CD4-positive, alpha-beta T cell treated with Interferon gamma for 1 hour (primary cell): ENCODE data around the gene TSFM.
A peak's percentile ranks its signal among the peaks of the same experiment; 100 is the strongest.

Experiments
- DNase-seq: peaks from one replicate; pipeline ENCODE4 v3.0.0-alpha.2; 2020

TSFM gene

DNA sequence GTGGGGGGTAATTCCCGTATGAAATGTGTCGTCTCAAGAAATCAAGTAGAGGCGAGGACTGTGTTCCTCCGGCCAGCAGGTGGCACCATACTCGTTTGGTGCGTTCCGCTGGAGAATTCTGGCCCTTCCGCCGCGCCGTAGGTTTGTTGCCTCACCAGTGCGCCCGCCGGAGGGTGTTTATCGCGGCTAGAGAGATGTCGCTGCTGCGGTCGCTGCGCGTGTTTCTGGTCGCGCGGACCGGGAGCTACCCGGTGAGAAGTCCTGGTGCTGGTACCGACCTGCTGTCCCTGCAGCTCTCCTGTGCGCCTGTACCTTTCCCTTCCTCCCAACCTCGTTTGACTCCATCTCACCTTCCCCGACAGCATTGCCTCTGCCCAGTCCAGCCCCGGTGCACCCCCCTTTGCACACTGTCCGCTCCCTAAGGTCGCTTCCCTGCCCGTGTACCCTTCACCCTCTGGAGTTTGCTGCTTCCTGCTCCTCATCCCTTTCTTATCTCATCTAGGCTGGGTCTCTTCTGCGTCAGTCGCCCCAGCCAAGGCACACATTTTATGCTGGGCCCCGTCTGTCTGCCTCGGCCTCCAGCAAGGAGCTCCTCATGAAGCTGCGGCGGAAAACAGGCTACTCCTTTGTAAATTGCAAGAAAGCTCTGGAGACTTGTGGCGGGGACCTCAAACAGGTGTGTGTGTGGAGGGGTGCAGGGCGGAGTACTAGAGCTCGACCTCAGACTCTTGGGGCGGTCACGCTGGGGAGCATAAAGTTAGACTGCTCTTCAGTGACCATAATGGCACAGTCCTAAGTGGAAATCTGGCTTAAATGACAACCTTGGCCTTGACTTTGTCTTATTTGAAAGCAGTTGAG, at the start of gene TSFM:
Gene TSFM, plus strand, starts transcription at position 180 of the 858 bp plus-strand sequence. Its CDS starts 15 bp downstream, at position 195.
- peak; percentile 92 for DNase-seq

DNA sequence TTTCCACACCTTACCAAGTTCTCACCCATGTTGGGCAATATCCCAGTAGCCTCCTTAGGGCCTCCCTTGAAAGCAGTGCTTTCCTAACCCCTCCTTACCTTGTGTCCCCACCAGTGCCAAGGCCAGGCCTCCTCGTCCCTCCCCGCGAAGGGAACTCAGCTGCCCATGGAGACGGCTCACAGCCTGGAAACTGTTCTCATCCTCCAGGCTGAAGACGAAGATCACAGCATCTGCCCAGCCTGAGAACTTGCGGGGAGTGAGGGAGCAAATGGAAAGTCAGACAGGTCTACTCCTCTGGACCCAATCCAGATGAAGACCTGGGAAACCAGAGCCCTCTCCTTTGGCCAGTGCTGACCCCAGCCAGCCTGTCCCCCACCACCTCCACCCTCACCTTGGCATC, 48.7 kb upstream of the TSFM start:
- DNase-seq, result no peak

DNA sequence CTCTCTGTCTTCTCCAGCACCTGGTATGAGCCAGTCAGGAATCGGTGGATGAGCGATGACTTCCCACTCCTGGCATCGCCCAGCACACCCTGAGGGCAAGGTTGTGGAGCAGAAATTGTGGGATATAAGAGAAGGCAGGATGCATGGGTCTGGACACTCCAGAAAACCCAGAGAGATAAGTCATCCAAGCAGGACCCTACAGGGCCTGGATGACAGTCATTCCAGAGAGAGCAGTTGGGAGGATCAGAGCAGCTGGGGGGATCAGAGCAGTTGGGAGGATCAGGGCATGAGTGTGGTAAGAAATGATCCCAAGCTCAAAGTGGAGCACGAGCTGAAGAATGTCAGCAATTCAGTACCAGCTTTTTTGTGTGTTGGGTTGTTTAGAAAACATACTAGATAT, 48.0 kb upstream of the TSFM start:
- no peak for DNase-seq

DNA sequence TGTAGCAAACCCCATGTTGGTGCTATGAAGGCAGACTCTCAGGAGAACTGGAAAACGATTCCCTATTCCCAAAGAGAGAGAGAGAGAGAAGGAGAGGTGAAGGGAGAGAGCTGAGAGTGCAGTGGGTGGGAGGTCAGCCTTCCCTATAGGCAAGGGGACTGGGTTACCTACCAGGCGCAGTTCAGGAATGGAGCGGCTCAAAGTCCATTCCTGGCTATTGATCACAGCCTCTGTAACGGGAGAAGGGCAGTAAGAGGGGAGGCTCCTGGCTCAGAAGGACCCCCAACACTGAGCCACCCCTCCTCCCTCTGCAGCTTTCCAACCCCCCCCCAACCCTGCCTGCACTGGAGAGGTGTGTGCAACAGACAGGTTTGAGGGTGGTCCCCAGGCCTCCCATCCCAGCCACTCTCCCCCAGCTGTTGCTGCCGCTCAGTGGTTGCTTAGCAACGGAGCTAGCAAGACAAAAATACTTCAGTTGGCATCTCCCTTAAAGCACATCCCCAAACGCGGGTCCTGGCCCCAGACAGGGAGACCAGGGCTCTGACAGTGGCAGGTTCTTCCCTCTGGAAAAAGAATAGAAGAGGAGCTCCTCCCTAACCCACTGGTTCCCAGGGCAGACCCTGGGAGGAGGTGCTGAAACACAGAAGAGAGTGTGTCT, 47.3 kb upstream of the TSFM start:
- no peak for DNase-seq

DNA sequence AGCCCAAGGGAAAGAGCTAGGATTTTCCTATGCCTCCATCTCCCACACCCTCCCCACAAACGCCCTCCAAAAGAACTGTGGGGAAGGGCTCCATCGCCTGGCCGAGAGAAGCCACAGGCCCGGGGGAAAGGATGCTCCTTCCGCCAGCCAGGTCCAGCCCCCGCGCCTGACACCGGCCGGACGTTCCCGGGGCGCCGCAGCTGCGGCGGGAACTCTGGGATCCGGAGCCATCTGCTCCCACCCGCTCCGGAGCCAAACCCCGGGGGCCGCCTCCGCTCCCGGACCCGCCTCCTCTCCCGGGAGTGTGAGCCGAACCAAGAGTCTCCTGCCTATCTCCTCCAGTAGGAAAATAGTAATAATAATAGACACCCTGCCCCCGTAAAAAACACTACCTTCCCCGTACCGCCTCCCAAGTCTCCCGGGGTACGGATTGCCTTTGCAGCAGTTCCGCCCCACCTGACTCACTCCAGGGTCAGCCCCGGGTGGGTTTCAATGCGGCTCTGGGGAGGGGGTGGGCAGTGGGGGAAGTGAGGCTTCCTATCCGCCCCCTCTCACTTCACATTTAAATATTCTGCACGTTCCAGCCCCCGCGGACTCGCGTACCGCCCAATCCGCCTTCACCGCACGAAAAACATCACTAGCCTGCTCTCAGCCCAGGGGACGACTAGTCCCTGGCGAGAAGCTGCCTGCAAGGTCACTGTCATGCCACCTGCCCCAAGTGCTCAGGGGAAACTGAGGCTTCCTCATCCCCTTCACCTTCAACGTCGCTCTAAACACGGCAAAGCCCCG, 46.4 kb upstream of the TSFM start:
- DNase-seq, result no peak

DNA sequence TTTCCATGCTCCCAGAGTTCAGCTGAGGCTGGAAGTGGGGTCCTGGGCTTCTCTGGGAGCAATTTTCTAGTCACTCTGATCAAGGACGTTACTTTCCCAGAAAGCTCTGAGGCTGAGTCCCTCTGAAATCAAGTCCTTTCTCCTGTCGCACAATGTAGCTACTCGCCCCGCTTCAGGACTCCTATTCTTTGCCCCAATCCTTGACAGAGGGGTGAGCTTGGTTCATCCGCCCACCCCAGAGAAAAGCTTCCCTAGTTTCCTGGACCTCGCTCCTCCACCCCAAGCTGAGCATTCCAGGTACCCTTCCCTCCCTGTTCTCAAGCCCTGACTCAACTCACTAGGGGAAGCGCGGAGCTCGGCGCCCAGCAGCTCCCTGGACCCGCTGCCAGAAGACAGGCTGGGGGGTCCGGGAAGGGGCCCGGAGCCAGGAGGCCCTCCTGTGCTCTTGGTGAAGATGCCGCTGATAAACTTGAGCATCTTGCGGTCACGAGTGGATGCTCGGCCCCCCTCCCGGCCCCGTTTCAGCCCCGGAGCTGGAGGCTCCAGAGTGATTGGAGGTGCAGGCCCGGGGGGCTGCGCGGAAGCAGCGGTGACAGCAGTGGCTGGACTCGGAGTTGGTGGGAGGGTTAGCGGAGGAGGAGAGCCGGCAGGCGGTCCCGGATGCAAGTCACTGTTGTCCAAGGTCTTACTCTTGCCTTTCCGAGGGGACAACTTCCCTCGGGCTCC, 45.7 kb upstream of the TSFM start:
- DNase-seq, result no peak

DNA sequence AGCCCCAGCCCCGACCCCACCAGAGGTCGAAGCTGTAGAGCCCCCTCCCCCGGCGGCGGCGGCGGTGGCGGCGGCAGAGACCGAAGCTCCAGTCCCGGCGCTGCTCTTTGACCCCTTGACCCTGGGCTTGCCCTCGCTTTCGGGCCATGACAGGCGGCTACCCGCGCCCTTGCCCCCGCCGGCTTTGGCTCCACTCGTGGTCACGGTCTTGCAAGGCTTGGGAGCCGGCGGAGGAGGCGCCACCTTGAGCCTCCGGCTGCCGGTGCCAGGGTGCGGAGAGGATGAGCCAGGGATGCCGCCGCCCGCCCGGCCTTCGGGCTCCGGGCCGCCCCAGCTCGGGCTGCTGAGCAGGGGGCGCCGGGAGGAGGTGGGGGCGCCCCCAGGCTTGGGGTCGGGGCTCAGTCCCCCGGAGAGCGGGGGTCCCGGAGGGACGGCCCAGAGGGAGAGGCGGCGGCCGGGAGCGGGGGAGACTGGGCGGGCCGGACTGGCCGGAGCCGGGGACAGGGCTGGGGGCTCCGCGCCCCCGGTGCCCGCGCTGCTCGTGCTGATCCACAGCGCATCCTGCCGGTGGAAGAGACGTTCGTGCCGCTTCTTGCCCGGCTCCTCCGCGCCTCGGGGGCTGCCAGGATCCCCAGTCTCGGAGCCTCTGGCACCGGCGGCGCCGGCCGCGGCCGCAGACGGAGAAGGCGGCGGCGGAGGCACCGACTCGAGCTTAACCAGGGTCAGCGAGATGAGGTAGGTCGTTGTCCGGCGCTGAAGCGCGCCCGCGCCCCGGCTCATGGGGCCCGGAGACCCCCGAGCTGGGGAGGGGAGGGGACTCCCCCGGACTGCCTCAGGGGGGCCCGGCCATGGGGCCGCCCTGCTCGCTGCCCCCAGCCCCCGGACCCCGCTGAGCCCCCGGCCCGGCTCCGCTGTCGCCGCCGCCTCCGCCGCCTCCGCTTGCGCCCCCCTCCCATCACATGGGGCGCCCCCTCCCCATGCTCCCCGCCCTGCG, 44.8 kb upstream of the TSFM start:
- no peak for DNase-seq

DNA sequence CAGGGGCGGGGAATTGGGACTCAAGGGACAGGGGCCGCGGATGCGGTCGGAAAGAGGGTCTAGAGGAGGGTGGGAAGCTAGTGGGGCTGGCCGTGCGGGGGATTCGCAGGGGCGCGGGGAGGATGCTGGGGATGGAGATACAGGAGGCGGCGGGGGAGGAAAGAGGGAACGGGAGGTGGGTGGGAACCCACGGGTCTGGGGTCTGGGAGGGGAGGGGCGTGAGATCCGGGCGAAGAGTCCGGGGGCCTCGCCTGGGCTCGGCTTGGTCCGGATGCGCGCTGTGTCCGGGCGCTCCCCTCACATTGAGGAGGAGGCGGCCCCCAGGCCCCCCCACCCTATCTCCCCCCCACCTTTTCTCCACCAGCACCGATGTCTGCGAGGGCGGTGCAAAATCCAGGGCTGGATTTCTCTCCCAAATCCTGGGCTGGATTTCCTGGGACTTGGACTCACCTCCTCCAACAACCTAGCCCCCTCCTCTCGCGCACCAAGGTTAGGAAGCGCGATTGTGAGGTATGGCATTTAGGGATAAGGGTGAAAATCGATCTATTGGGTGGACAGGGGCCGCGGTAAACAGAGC, 43.8 kb upstream of the TSFM start, which contains the start of gene AGAP2:
Gene AGAP2, minus strand, starts transcription at position 82 of the 577 bp plus-strand sequence. CDS start 496 bp downstream, outside the sequence.
- no peak for DNase-seq

DNA sequence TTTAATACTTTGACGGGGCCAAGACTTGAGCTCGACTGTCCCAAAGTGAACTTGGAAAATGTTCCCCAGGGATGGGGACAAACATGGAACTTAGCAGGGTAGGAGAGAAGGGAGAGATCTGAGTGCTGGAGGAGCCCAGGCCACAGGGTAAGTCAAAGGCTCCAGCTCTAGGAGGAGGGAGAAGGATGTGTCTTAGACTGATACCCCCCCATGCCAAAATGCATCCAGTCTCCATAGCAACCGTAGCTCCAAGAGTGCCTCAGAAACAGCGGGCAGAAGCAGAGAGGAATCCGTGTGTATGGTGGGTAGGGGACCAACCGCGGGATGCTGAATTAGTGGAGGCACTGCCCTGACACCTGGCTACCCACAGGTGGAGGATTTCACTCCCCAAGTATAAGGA, 43.2 kb upstream of the TSFM start:
- no peak for DNase-seq

DNA sequence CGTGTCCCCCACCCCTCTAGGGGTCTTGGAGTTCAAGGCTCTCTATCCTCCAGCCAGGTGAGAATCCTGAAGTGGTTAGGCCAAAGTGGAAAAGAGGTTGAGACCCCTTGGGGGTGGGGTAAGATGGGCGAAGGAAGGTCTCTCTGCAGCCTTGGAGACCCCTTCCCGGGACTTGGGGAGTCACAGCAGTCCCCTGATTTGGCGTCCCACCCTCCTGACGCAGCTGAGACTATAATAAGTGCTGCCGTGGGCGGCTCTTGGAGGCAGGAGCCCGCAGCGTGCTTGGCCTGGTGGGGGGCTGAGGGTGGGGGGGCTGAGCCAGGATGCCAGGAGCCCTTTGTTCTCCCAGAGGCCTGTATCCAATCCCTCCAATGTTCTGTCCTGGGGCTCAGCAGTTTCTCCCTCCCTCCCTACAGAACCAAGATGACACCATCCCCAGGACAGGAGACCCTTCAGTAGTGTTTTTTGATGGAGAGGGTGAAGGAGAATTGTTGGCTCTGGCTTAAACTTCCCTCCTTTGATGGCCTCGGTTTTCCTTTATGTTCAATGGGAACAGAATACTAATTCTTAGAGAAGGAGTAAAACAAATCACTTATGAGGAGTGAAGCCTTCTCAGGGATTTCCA, 42.6 kb upstream of the TSFM start:
- no peak for DNase-seq

DNA sequence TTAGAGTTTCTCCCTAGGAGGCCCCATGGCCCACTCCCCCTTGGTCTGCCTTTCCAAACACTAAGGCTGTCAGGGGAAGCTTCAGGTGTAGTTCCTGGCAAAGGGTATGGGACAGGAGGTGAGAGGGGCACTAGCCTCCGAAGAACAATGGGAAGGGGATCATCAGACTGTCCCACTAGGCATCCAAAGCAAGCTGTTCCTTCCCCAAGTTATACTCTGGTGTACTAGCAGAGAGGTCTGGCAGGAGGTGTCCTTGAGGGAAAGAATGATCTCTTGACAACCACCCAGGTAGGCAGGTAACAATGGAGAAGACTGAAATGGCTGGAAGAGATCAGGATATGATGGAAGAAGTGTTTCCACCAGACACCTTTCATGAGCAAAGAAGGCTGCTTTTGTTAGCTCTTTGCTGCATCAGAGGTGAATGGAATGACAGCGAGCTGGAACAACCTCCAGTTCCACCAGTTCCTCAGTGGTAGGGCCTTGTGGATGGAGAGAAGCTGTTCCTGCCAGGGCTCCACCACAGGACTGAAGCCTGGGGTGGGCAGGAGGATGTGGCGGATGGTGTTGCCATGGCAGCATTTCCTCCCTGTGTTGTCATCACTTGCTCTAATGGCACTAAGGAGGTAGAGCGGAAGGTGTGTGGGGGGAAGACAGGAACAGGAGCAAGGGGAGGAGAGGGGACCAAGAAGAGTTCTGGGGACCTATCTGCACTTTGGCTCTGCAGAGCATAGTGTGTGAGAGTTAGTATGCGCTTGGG, 41.8 kb upstream of the TSFM start:
- DNase-seq, result peak; percentile 85

DNA sequence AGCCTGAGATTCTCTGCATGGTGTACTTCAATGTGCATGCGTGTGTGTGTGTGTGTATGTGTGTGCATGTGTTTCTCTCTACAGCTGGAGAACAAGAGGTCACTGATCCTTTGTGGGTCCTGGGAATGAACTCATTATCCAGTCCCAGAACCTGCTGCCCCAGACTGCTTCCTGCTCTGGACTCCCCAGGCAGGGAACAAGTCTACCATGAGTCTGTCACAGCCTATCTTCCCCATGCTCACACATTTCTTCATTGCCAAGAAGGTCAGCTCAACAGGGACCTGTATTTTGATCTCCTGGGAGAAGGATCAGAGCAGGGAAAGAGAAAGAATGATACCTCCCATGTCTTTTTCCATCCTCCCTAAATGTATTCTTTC, 41.2 kb upstream of the TSFM start:
- no peak for DNase-seq

DNA sequence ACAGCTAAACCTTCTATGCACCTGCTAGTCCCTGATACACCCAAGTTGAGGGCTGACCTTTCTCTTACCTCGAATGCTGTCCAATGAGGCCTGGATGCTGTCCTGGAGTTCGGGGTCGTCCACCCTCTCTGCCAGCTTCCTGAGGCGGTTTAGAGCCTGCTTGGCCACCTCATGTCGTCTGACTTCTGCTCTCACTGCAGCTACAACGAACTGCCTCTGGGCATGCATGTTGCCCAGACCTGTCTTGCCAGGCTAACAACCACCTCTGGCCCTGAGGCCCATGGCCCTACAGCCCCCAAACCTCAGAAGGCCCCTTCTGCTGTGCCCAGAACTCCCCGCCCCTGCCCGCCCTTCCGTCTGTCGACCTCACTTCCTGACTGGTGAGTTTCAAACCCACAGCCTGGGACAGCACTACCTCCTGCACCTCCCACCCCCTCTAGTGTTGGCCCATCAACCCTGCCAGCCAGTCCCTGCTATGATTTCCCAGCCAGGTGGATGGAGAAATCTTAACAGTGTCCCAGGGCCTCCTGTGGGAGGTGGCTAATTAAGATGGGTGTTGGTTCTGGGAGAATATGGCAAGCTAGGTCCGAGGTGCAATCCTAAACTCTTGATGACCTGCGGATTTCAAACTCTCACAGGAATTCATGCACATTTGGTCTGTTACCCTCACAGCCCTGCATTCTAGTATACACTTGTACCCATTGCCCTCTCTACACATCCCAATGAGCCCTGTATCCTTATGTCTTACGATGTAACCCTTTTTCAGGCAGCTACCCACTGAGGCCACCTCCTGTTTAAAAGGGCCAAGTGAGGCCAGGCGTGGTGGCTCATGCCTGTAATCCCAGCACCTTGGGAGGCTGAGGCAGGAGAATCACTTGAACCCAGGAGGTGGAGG, 40.5 kb upstream of the TSFM start:
- DNase-seq, result peak; percentile 85

DNA sequence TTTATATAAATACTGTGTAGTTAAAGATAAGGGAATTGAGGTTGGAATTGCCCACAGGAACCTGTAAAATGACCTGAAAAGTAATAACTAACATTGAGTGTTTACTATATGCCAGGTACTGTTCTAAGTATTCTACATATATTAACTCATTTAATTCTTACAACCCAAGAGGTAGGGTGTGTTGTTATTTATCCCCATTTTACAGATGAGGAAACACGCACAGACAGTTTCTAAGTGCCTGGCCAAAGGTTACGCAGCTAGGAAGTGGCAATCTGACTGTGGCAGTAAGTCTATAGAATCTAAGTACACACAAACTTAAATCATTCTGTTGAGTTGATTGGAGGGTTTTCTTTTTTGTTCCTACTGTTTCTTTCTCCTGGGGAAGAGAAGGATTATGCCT, 38.8 kb upstream of the TSFM start:
- DNase-seq, result no peak

DNA sequence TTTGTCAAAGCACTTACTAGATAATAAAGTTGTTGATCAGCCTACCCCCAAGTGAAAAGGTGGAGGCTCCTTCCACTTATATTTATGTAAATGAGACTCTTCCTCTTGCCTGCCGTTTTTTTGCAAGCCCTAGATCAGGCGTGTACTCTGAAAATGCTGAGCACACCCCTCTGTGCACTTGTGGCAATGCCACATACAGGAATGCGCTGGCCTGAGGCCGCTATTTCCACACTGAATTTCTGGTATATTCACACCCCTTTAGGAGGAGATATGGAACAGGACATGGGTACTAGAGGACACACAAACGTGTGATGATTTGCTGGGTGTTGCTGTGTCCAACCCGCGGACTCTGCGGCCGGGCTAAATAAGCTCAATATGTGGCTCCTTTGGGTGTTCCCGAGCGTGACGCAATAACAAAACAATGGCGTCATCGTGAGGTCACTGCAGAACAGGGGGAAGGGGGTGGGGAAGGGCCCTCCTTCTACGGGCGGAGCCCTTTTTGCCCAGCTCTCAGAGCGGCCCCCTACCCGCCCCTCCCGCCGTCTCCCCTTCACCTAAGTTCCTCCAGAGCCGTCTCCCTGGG, 38.3 kb upstream of the TSFM start:
- DNase-seq, result peak; percentile 86

DNA sequence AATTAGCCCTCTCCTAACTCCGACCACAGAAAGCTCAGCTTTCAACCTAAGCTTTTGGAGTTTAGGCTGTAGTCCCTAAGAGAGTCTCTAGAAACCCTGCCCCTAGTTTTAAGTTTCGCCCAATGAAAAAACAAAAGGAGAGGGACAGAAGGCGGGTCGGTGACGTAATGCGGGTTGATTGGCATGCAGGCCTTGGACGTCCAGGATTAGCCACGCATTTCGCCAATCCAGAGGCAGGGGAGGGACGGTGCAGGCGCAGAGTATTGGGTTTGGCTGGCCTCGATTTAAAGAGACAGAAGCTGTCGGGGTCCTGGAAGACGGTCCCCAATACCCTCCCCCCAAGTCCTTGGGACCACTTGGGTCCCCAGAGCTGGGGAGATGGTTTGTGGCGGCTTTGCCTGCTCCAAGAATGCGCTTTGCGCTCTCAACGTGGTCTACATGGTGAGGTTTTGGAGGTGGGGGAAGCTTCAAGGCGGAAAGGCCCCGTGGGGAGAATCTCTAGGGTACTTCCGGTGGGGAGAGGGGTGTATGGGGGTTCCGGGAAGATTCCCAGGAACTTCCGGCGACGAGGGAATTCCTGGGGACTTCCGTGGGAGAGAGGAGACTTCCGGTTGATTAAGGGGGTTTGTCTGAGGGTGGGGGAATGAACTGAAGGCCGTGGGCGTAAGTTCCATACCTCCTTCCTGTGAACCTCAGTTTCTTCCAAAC, 37.7 kb upstream of the TSFM start, which contains the start of gene TSPAN31:
Gene TSPAN31, plus strand, starts transcription at position 263 of the 708 bp plus-strand sequence. Its CDS starts 116 bp downstream, at position 379.
- DNase-seq, result peak; percentile 97

DNA sequence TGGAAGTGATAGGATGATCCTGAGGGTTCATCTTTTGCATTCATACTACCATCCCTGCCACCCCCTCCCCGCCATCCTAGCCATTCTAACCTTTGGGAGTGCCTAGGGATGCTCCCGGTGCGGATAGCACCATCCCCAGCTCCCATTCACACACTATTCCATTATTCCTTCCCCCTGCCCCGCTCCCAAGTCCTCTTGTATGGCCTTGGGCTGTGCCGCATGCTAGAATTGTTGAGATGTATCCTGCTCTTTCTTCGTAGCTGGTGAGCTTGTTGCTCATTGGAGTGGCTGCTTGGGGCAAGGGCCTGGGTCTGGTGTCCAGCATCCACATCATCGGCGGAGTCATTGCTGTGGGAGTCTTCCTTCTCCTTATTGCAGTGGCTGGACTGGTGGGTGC, 37.1 kb upstream of the TSFM start:
- DNase-seq, result no peak

DNA sequence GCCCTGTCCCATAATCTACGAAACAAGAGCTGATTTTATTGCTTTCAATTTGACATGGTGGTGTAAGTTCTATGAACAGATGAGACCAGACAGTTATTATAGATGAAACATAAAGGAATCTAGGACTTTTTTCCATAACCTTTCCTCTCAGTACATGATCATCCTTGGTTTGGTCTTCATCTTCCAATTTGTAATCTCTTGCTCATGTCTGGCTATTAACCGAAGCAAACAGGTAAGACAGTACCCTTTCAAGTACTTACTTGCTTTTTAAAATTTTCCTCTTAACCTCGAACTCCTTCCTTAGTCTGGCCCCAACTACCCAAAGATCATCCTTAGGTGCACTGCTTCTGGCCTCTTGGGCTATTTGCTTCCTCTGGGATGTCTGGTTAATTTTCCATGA, 36.6 kb upstream of the TSFM start:
- no peak for DNase-seq
